Stimulated activated CD4-positive, alpha-beta T cell treated with anti-CD3 and anti-CD28 coated beads, Interleukin-2, amount 100 ng/mL, for 4 hours (primary cell): Measurements from ENCODE around the gene C19orf44.
"Not testable (repeated sequence)": the region's sequence is repeated elsewhere in the genome, so short reads cannot be mapped to it uniquely, and the experiment has no call there.

Source experiments
- DNase-seq: peaks from one replicate; pipeline ENCODE4 v3.0.0-alpha.2; 2020; ENCODE audit warnings: low read depth

Gene C19orf44

DNA sequence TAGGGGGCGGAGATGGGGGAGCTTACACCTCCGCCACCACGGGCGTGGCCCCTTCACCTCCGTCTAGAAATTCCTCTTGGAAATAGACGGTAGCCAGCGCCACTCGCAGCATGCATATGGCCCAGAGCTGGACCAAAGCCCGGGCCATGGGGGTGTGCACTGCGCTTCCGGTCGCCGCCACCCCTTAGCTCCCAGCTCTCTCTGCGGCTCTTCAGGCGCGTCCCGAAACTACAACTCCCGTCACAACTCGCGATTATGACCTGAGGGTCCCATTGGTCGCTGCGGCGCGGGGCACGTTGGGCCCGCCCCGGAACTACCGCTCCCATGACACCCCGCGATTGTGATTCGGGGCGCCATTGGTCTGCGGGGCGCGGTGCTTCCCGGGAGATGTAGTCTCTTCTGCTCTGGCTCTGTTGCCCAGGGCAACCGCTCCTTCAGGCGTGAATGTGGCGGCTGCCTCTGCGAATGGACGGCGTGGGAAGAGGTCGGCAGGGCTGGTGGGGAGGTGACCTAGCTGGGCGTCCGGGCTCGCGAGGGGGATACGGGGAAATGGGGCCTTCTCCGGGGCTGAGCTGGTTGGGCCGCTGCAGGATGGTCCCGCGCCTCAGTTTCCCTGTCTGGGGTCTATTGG lies at the start of gene C19orf44, which contains the start of gene CALR3:
Gene C19orf44 (plus strand): TSS at position 413 of the 631 bp plus-strand sequence. CDS start 4,399 bp downstream, outside the sequence.
Gene CALR3 (minus strand): TSS at position 186 of the 631 bp plus-strand sequence. CDS start 38 bp downstream, at position 148.
- DNase-seq, result peak; percentile 95

GRCh38 chr19:16446724-16447368 lies 49.3 kb upstream of the C19orf44 start:
- DNase-seq, result no peak

DNA sequence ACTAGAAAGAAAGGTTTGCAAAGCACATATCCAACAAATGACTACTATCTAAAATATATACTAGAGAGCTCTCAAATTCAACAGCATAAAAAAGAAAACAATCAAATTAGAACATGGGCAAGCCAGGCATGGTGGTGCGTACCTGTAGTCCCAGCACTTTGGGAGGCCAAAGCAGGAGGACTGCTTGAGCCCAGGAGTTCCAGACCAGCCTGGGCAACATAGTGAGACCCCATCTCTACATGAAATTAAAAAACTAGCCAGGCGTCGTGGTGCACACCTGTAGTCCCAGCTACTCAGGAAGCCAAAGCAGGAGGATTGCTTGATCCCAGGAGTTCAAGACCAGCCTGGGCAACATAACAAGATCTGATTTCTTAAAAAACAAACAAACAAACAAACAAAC lies 47.3 kb upstream of the C19orf44 start:
- not testable (repeated sequence) for DNase-seq

- no peak for DNase-seq
Observed at GRCh38 chr19:16449330-16449961, 46.7 kb upstream of the C19orf44 start.

DNA sequence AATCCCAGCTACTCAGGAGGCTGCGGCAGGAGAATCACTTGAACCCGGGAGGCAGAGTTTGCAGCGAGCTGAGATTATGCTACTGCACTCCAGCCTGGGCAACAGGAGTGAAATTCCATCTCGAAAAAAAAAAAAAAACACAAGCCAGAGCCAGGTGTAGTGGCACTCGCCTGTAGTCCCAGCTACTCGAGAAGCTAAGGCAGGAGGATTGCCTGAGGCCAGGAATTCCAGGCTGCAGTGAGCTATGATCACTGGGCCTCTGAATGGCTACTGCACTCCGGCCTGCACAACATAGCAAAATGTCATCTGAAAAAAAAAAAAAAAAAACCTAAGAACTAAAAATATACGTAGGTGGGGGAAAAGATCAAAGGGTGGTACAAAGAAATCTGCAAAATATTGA lies 43.9 kb upstream of the C19orf44 start:
- DNase-seq, result no peak

GRCh38 chr19:16454351-16454918 lies 41.8 kb upstream of the C19orf44 start:
- no peak for DNase-seq

DNA sequence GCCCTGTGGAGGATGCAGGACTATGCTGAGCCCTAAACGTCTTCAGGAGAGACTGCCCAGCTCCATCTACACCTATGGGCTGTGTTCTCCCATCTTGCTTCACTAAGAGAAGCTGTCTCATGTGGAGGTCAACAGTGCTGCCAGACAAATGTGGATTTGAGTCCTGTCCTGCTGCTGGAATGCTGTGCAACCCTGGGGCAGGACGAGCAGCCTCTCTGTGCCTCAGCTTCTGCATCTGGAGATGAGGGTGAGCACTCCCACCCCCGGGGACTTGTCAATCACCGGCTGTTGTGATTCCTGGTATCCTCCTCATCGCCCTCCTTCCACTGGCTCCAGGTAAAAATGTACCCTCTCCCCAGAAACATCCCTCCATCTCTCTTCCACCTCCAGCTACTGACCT lies 40.7 kb upstream of the C19orf44 start:
- no peak for DNase-seq

DNA sequence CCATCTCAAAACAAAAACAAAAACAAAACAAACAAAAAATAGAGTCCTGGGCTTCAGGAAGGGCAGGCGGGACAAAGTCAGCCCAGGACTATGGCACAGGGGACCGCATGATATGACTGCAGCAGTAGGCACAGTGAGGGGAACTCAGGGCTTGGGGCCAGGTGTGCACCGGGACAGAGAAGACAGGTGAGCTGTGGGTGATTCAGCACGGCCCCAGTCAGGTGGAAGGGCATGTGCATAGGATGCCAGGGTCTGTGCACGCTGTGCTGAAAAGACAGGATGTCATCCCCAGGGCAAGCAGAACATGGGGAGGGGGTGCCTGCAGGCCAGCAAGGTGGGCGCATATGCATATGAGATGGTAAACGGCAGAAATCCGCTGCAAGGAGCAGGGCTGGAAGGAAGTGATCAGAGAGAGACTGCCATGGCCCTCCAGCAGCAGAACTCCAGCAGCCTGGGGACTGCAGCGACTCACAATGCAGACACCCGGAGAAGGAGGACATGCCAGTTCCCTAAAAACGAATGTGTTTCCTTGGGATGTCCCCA lies 39.5 kb upstream of the C19orf44 start:
- no peak for DNase-seq

GRCh38 chr19:16457195-16457953 lies 38.8 kb upstream of the C19orf44 start:
- DNase-seq, result peak; percentile 26

DNA sequence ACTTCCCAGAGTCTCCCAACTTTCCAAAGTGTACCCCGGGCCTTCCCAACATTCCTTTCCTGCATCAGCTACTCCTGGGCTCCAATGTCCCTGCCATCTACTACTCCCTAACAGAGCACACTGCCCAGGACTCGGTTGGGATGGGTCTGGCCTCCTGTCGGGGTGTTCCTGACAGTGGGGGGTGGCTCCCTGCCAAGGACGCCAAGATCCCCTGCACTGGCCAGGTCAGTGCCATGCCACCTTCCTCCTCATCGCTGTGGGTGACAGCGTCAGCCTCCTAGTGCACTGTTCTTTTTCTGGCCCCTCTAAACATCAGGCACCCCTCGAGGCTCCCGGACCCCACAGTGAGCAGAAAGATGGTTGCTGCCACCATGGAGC lies 38.3 kb upstream of the C19orf44 start:
- no peak for DNase-seq

DNA sequence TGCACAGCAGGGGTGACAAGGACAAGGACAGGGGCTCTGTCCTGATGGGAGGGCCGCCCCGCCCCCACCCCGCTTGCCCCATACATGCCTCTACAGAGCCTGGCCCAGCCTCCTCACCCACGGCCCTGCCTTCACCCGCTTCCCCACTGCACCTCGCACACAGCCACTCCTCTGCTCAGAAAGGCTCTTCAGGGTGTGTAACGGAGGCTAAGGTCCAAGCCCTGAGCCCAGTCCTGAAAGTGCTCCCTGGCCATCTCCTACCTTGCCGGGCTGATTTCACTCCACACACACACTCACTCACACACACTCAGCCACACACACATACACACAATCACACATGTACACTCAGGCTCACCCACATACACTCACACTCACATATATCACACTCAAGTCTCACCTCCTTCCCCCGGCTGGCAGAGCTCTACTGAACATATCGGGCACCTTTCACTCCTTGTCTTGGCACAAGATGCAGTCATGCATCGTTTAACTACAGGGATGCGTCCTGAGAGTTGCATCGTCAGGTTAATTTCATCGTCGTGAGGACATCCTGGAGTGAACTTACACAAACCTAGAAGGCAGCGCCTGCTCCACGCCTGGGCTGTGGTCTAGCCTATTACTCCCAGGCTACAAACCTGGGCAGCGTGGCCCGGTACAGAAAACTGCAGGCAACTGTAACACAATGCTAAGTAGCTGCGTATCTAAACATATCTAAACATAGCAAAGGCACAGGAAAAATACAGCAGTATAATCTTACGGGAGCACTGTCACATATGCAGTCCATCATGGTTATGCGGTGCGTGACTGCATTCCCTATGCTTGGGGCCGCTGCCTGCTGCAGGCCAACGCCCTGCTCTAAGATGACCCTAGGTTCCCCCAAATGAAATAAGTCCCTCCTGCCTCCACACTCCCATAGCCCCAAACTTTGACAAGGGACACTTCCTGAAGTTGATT lies 37.5 kb upstream of the C19orf44 start:
- DNase-seq, result no peak

- DNase-seq, result no peak
Observed at GRCh38 chr19:16459680-16460079, 36.5 kb upstream of the C19orf44 start.

DNA sequence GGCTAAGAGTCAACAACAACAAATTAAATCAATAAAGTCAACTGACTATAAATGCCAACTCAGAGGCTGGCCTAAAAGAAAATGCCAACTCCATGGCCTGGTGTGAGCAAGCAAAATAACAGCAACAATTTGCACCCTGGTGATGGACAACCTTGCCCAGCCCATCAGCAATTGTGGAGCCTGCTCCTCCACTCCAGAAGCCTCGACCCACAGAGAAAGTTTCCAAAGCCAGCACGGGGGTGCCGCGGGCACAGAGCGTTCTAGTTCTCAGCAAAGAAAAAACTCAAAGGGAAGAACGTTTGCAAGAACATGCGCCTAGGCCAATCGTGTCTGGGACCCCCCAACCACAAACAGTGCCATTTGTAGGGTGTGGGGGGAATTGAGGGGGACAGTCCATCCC lies 35.7 kb upstream of the C19orf44 start:
- DNase-seq, result no peak

DNA sequence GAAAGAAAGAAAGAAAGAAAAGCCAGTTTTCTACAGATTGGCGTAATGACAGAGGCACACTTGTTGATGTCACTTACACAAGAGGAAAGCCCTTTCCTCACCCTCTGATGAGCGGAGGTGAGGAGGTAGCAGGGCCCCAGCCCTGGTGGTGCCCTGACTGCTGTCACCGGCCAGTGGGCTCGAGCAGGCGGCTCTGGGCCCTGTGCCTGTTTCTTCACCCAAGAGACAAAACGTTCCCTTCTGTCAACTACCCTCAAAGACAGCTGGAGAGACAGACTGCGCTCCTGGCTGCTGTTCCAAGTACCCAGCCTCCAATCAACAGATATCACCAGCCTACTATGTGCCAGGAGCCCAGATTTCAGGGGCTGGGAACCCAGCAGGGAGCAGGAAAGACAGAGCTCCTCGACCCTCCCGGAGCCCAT lies 34.6 kb upstream of the C19orf44 start:
- no peak for DNase-seq

DNA sequence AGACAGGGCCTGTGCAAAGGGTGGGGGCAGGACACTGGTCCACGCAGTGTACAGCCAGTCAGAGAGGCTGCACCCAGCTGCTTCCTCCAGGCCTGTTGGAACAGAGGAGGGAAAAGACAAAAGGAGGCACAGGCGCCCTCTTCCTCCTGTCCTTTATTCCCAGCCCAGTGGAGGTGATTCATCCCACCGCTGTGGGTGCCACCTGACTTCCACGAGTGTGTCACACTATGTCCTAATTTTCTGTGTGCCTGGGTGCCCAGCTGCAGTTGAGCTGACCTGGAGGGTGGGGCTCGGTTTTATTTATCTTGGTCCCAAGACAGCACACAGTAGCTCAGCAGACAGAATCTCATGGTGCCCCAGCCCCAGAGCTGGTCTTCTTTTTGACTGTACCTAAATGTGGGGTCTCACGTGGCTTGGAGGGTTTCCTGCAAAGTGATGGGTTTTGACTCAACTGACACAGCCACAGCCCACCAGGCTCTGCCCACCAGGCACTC lies 33.4 kb upstream of the C19orf44 start:
- DNase-seq, result no peak

GRCh38 chr19:16463341-16463990 lies 32.7 kb upstream of the C19orf44 start:
- no peak for DNase-seq

DNA sequence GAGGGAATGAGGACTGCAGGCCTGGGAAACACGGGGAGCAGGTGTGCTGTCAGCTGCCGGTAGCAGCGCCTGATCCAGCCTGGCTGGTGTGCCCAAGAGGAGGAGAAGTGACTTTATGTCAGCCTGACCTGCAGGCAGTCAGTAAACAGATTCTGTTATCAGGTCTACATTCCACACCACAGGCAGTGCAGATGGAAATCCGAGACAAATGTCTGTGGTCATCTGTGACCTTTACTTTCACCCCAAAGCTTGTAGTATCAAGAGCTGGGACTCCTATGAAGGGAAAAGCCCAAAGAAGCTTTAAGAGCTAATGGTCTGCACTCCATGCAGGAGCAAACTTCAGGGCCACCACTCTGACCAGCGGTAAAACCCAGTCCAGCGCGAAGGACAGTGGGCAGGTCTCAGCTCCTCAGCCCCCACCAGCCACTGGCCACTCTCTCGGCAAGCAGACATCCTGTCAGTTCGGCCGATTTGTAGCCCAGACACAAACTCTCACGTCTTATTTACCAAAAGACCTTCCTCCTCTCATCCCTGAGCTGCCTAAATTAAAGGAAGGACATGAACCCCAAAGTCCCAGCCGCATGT lies 32.1 kb upstream of the C19orf44 start:
- DNase-seq, result no peak

DNA sequence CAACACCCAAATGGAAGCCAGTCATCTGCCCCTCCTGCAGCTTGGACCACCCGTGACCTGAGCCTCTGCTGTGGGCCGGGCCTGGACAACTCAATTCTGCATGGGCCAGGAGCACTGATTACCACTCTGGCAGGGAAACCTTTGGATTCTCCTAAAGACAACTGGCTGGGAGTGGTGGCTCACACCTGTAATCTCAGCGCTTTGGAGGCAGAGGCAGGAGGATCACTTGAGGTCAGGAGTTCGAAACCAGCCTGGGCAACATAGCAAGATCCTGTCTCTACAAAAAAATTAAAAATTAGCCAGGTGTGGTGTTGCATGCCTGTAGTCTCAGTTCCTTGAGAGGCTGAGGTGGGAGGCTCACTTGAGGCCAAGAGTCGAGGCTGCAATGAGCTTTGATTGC lies 31.0 kb upstream of the C19orf44 start:
- no peak for DNase-seq

- DNase-seq, result not testable (repeated sequence)
Observed at GRCh38 chr19:16466802-16467427, 29.3 kb upstream of the C19orf44 start.
